Activated CD8-positive, alpha-beta T cell treated with anti-CD3 and anti-CD28 coated beads for 36 hours (primary cell): ENCODE data around the gene ARID3B. TPM values are rescaled to one million over a fixed set of nuclear protein-coding genes. Genes with fewer than 3 reads are reported as not detected.

ENCODE experiments used
- ATAC-seq: fragments of 200-7000 bp; cut with Tn5 transposase; one replicate; pipeline ENCODE4 v1.10.0; 2021; ENCODE audit warnings: mild to moderate bottlenecking, moderate library complexity
- CTCF ChIA-PET: fragments of 350-600 bp; sonication (Branson Sonifier 250); formaldehyde crosslinking; loops from one replicate; lab custom pipeline; 2021; ENCODE audit warnings: antibody characterized with exemption; lab: Charles Lee
- POLR2A ChIA-PET: fragments of 350-600 bp; sonication (Branson Sonifier 250); formaldehyde crosslinking; loops from one replicate; lab custom pipeline; 2021; ENCODE audit warnings: antibody characterized with exemption; lab: Charles Lee
- DNase-seq: peaks from one replicate; pipeline ENCODE4 v3.0.0-alpha.2; 2020
- H3K27ac Mint-ChIP-seq: one replicate; pipeline ENCODE4 v1.8.0; 2021; ENCODE audit warnings: mild to moderate bottlenecking, mixed read lengths
- H3K27me3 Mint-ChIP-seq: one replicate; pipeline ENCODE4 v1.8.0; 2021; ENCODE audit warnings: mixed read lengths
- H3K36me3 Mint-ChIP-seq: one replicate; pipeline ENCODE4 v1.8.0; 2021; ENCODE audit warnings: low read depth, mixed read lengths
- H3K4me1 Mint-ChIP-seq: one replicate; pipeline ENCODE4 v1.8.0; 2021; ENCODE audit warnings: low read depth, mixed read lengths
- H3K4me3 Mint-ChIP-seq: one replicate; pipeline ENCODE4 v1.8.0; 2021; ENCODE audit warnings: mild to moderate bottlenecking, moderate library complexity, mixed read lengths
- H3K9me3 Mint-ChIP-seq: one replicate; pipeline ENCODE4 v1.8.0; 2021; ENCODE audit warnings: mixed read lengths
- intact Hi-C: fragments of 100-400 bp; cut with micrococcal nuclease; formaldehyde crosslinking; loops from one replicate; pipeline ENCODE4 v1.10.0; 2022
- total RNA-seq, 2 experiments: library from RNA; stranded (reverse); gene quantifications; one replicate each; pipeline ENCODE4 v1.2.3, GENCODE V29; 2021
- TF ChIP-seq, protein P1 (sequence below): fragments of 200-600 bp; IDR thresholded peaks from one replicate; pipeline ENCODE4 v1.8.0; 2022; ENCODE audit warnings: antibody characterized with exemption, mild to moderate bottlenecking

Gene ARID3B
- total RNA-seq, 2 experiments from 2014 or later = 35.2 to 36.2 TPM

DNA sequence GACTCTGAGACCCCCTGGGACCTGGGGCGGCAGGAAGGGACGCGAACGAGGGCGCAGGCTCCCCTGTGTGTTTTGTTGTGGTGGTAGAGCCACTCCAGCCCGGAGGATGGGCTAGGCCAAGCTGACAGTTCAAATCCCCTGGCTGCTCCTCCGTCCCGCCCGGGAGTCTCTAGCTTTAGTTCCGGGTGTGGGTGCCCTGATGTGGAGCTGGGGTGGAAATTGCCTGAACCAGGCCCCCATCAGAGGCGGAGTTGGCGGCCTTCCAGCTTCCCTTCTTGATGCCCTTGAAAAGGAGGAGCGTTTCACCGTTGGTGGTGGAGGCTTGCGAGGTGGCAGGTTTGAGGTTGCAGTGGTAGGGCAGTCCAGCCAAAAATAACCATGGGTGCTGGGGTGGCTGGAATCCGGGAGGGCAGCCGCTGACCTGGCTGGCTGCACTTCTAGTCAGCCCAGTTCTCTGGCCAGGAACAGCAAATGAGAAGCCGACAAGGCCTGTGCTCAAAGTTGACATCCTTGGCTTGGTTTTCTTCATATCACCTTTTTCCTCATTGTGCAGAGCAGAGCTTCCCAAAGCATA is 75.4 kb downstream of the ARID3B start:
- ATAC-seq = no peak

GRCh38 chr15:74616996-74617395 is 76.0 kb downstream of the ARID3B start:
- Mint-ChIP-seq H3K36me3 (peaks cover 43% of the 10 kb centered on the region), H3K27me3 (no peaks in the 10 kb centered on the region), H3K4me3 (peak overlapping the region; percentile 92), H3K27ac (peak overlapping the region; percentile 94), H3K4me1 (peaks cover 48% of the 10 kb centered on the region), H3K9me3 (no peaks in the 10 kb centered on the region)
- intact Hi-C loops = loop anchor here (5.0 kb wide), 1 partner anchor 75 kb away; the partner anchor contains the start of gene ARID3B
- TF ChIP-seq, protein P1, sequence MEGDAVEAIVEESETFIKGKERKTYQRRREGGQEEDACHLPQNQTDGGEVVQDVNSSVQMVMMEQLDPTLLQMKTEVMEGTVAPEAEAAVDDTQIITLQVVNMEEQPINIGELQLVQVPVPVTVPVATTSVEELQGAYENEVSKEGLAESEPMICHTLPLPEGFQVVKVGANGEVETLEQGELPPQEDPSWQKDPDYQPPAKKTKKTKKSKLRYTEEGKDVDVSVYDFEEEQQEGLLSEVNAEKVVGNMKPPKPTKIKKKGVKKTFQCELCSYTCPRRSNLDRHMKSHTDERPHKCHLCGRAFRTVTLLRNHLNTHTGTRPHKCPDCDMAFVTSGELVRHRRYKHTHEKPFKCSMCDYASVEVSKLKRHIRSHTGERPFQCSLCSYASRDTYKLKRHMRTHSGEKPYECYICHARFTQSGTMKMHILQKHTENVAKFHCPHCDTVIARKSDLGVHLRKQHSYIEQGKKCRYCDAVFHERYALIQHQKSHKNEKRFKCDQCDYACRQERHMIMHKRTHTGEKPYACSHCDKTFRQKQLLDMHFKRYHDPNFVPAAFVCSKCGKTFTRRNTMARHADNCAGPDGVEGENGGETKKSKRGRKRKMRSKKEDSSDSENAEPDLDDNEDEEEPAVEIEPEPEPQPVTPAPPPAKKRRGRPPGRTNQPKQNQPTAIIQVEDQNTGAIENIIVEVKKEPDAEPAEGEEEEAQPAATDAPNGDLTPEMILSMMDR = no peak
- ATAC-seq = no peak
- ChIA-PET CTCF (interaction anchor here (0.9 to 10.8 kb wide), 9 partner anchors 17 to 285 kb away, joined by 3 to 203 read pairs (median 6); no protein-coding TSS in a partner anchor), POLR2A (interaction anchor here (0.7 to 5.6 kb wide), 11 partner anchors 7 to 476 kb away, joined by 3 to 27 read pairs (median 4); partner anchors contain the start of gene ARID3B)
- no peak for DNase-seq

More for the DNA sequence above, 75.4 kb downstream of the ARID3B start:
- no peaks in the 10 kb centered on the region for H3K9me3 Mint-ChIP-seq
- POLR2A ChIA-PET = interaction anchor here (0.7 to 5.6 kb wide), 12 partner anchors 8 to 253 kb away, joined by 3 to 27 read pairs (median 4); partner anchors contain the start of gene ARID3B
- no peaks in the 10 kb centered on the region for H3K27me3 Mint-ChIP-seq
- peak overlapping the region; percentile 92 for H3K4me3 Mint-ChIP-seq
- H3K27ac Mint-ChIP-seq = peak overlapping the region; percentile 94
- H3K36me3 Mint-ChIP-seq = peaks cover 38% of the 10 kb centered on the region
- peaks cover 48% of the 10 kb centered on the region for H3K4me1 Mint-ChIP-seq
- intact Hi-C loops = loop anchor here (5.0 kb wide), 1 partner anchor 74 kb away; the partner anchor contains the start of gene ARID3B
- peak; percentile 82 for DNase-seq
- CTCF ChIA-PET = interaction anchor here (0.9 to 10.8 kb wide), 6 partner anchors 17 to 285 kb away, joined by 3 to 203 read pairs (median 18); no protein-coding TSS in a partner anchor
- TF ChIP-seq, protein P1 = no peak

DNA sequence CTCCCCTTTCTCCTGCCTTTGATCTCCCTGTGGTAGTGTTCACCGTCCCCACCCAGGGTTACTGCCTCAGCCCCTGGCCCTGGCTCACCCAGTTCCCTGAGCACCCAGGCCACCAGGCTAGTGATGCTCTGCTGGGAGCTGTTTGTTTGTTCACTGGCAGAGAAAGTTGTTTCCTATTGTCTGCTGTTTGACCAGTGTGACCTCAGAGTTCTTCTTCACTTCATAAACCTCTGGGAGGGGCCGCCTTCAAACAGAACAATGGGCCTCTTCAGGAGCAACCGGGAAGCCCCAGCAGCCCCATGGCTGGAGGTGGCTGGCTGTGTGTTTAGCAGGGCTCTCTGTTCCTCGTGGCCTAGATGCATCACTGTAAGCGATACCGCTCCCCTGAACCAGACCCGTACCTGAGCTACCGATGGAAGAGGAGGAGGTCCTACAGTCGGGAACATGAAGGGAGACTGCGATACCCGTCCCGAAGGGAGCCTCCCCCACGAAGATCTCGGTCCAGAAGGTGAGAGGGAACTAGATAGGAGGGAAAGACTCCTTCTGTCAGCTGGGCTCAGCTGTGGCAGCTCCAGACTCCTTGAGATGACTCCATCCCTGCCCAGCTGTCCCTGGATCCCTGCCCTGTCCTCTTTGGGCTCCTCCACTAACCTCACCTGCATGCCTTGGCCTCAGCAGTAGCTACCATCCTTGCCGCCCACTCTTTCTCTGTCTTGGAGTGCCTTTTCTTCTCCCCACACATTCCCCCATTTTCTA is 78.0 kb downstream of the ARID3B start:
- peak overlapping the region; percentile 94 for H3K27ac Mint-ChIP-seq
- H3K36me3 Mint-ChIP-seq = peaks cover 58% of the 10 kb centered on the region
- intact Hi-C loops = loop anchor here (5.0 kb wide), 1 partner anchor 77 kb away; the partner anchor contains the start of gene ARID3B
- H3K27me3 Mint-ChIP-seq = no peaks in the 10 kb centered on the region
- ATAC-seq (no peak), DNase-seq (no peak)
- H3K4me1 Mint-ChIP-seq = peaks cover 52% of the 10 kb centered on the region
- ChIA-PET CTCF (interaction anchor here (1.0 to 10.8 kb wide), 8 partner anchors 8 to 244 kb away, joined by 3 to 203 read pairs (median 4); no protein-coding TSS in a partner anchor), POLR2A (interaction anchor here (0.6 to 1.6 kb wide), 6 partner anchors 12 to 305 kb away, joined by 3 to 4 read pairs (median 3); partner anchors contain the start of gene SEMA7A)
- no peaks in the 10 kb centered on the region for H3K9me3 Mint-ChIP-seq
- no peak overlapping the region for H3K4me3 Mint-ChIP-seq
- TF ChIP-seq, protein P1 = no peak

GRCh38 chr15:74619916-74620635 is 79.1 kb downstream of the ARID3B start:
- TF ChIP-seq, protein P1 = no peak
- H3K36me3 Mint-ChIP-seq = peaks cover 69% of the 10 kb centered on the region
- ChIA-PET POLR2A (interaction anchor here (1.1 to 1.4 kb wide), 2 partner anchors 11 to 12 kb away, joined by 3 to 4 read pairs; no protein-coding TSS in a partner anchor), CTCF (interaction anchor here (0.7 to 10.8 kb wide), 7 partner anchors 8 to 167 kb away, joined by 3 to 203 read pairs (median 3); no protein-coding TSS in a partner anchor)
- no peak for ATAC-seq
- H3K9me3 Mint-ChIP-seq = no peaks in the 10 kb centered on the region
- DNase-seq = no peak
- H3K4me1 Mint-ChIP-seq = peaks cover 55% of the 10 kb centered on the region
- intact Hi-C loops = loop anchor here (5.0 kb wide), 1 partner anchor 78 kb away; the partner anchor contains the start of gene ARID3B
- H3K27me3 Mint-ChIP-seq = no peaks in the 10 kb centered on the region
- H3K27ac Mint-ChIP-seq = no peak overlapping the region
- H3K4me3 Mint-ChIP-seq = no peak overlapping the region
